HG03521 (cell line): ENCODE measurements around the gene FAM177A1.
"Not testable (repeated sequence)": the region's sequence is repeated elsewhere in the genome, so short reads cannot be mapped to it uniquely, and the experiment has no call there.

Source experiments
- ATAC-seq: cut with Tn5 transposase; IDR thresholded peaks from one replicate; pipeline ENCODE4 v1.9.1; 2021; ENCODE audit warnings: mild to moderate bottlenecking, moderate library complexity; ENCODE audit not compliant: unreplicated experiment

Gene FAM177A1, protein sequence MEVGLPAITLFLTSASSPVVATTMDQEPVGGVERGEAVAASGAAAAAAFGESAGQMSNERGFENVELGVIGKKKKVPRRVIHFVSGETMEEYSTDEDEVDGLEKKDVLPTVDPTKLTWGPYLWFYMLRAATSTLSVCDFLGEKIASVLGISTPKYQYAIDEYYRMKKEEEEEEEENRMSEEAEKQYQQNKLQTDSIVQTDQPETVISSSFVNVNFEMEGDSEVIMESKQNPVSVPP

DNA sequence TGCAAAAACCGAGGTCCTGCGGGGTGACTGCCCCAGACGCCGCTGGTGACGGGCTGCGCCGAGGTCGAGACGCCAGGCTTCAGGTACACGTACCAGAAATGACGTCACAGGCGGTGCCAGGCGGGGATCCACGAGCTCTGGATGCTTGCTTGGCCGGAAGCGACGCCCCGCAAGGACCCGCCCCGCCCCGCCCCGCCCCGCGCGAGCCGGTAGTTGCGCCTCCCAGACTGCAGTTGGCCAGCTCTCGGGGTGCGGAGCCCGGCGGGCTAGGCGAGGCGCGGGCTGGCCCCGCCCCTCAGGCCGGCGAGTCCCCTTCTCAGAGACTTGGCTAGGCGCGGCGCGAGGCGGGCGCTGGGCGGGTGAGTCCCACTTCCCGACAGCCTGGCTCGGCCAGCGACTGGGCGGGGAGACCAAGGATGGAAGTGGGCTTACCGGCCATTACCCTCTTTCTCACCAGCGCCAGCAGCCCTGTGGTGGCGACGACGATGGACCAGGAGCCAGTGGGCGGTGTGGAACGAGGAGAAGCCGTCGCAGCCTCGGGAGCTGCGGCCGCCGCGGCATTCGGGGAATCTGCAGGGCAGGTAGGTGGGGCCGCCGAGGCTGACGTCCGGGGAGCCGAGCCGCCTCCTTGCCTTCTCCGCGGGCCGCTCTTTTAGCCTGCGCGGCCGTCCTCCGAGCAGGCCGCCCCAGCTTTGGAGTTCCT lies at the start of gene FAM177A1:
TSS of gene FAM177A1 (plus strand) at position 225 of the 703 bp plus-strand sequence. CDS start at position 417, 192 bp downstream.
- peak; percentile 95 for ATAC-seq

DNA sequence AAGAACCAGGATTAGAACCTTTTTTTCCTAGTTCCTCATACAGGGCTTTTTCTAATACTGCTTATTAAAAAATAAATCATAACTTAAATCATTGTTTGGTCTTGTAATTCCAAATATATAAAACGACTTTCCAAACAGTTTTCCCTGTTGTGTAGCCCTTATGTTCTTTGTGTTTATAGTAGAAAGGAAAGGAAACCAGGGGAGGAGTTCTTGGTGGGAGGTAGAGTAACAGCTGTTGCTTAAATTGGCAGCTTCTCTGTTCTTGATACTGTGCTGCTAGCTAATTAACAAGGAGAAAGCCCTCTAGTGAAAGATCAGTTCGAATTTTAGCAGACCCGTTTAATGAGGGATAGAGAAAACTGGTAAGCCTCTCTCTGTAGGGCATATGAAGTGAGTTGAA lies 48.3 kb upstream of the FAM177A1 start:
- no peak for ATAC-seq

DNA sequence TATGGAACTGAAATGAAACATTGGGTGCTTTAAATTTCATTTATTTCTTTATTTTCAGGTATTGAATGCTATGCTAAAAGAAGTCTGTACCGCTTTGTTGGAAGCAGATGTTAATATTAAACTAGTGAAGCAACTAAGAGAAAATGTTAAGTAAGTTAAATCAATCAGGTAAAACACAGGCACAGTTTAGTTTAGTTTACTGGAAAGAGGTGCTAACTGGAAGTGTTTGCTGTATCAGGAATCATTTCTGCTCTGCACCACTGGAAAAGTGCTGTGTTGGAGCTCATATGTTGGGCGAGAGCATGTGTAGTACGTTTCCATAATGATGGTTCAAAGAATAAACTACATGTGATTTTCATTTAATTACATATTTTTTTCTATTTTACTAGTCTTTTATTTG lies 46.6 kb upstream of the FAM177A1 start:
- ATAC-seq = no peak

DNA sequence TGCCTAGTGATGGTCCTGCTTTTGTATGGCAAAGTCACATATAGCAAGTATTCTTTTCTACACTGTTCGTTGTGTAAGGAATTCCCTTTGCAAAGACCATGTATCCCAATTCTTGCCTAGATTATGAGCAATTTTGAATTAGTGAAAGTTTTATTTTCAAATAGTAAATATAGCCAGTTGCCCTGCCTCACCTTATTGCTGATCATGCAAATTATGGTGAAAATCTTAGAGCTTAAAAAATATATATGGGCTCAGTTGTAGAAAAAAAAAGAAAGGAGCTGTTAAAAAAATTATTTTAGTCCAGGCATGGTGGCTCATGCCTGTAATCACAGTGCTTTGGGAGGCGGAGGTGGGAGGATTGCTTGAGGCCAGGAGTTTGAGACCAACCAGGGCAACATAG lies 44.5 kb upstream of the FAM177A1 start:
- ATAC-seq = no peak

DNA sequence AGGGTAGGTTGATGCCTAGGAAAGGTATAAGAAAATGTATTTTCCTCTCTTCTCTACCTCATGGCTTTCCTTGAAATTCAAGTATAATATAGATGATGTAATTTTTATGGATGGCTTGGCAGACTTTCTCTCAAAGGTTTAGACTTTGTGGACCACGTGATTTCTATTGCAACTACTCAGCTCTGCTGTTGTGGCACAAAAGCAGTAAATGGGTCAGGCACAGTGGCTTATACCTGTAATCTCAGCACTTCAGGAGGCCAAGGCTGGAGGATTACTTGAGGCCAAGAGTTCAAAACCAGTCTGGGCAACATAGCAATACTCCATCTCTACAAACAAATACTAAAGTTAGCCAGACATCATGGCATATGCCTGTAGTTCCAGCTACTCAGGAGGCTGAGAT lies 41.2 kb upstream of the FAM177A1 start:
- no peak for ATAC-seq

DNA sequence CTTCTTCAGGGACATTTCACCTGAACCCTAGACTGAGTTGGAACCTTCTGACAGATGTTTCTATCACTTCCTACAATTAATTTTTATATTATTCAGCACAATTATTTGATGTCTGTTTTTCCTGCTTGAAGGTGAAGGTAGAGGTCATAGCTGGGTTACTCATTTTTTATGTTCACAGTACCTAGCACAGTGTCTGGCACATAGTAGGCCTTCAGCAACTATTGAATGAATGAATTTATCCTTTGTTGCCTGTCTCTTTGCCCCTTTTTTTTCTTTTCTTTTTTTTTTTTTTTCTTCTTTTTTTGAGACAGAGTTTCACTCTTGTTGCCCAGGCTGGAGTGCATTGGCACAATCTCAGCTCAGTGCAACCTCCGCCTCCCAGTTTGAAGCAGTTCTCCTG lies 29.5 kb upstream of the FAM177A1 start:
- no peak for ATAC-seq

DNA sequence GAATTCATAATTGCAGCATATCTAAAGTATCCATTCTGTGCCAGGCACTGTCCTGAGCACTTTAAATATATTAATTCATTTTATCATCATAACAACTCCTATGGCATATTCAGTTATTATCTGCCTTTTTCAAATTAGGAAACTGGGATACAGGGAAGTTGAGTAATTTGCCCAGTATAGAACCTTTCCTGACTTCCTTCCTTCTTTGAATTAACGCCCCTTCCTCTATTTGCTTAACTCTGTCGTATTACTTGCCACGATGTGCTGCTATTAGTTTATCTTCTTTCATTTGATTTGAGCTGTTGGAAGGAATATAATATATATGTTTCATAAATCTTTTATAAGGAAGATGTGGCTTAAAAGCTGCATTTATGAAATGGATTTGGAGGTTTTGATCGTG lies 25.4 kb upstream of the FAM177A1 start:
- no peak for ATAC-seq

DNA sequence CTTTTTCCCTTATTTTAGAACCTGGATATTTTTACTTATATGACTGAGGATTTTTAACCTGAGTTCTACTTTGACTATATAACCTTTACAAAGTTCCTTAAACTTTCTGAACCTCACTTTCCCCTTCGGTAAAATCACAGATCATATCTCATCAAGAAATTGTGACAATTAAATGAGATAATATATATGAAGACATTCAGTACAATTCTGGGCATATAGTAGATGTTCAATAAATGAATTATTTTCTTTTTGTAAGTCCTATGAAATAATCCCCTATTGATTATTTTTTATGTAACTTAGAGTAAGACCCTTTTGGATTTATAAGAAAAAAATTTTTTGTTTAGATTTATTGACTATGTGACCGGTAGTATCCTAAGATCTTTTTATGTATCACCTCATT lies 17.6 kb upstream of the FAM177A1 start:
- no peak for ATAC-seq

DNA sequence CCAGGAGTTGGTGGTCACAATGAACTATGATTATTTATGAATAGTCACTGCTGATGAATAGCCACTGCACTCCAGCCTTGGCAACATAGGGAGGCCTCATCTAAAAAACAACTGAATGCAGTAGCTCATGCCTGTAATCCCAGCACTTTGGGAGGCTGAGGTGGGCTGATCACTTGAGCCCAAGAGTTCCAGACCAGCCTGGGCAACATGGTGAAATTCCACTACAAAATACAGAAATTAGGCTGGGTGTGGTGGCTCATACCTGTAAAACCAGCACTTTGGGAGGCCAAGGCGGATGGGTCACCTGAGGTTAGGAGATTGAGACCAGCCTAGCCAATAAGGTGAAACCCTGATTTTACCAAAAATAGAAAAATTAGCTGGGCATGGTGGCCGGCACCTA lies 13.5 kb upstream of the FAM177A1 start:
- ATAC-seq = no peak

DNA sequence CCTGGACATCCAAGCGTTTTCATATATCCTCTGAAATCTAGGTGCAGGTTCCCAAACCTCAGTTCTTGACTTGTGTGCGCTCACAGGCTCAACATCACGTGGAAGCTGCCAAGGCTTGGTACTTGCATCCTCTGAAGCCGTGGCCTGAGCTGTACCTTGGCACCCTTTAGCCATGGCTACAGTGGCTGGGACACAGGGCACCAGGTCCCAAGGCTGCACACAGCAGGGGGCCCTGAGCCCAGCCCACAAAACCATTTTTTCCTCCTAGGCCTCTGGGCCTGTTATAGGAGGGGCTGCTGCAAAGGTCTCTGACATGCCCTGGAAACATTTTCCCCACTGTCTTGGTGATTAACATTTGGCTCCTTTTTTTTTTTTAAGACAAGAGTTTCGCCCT lies 11.6 kb upstream of the FAM177A1 start:
- no peak for ATAC-seq

DNA sequence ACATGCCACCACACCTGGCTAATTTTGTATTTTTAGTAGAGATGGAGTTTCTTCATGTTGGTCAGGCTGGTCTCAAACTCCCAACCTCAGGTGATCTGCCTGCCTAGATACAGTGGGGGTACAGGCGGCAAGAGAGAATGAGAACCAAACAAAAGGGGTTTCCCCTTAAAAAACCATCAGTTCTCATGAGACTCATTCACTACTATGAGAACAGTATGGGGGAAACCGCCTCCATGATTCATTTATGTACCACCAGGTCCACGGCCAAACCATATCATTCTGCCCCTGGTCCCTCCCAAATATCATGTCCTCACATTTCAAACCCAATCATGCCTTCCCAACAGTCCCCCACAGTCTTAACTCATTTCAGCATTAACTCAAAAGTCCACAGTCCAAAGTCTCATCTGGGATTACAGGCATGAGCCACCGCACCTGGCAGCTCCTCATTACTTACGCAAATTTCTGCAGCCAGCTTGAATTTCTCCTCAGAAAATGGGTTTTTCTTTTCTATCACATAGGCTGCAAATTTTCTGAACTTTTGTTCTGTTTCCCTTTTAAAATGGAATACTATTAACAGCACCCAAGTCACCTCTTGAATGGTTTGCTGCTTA lies 11.0 kb upstream of the FAM177A1 start:
- not testable (repeated sequence) for ATAC-seq

DNA sequence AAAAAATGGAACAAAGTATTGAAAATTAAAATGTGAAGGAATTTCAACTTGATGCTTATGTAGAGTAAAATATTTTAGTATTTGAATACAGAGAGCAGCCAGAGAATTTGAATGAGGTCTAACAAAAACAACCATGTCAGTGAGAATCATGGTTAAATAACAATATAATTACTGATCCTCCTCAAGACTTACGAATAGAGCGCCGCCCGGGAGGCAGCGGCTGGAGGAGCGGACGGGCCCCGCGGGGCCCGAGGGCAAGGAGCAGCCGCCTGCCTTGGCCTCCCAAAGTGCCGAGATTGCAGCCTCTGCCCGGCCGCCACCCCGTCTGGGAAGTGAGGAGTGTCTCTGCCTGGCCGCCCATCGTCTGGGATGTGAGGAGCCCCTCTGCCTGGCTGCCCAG lies 7.8 kb upstream of the FAM177A1 start:
- ATAC-seq = not testable (repeated sequence)

DNA sequence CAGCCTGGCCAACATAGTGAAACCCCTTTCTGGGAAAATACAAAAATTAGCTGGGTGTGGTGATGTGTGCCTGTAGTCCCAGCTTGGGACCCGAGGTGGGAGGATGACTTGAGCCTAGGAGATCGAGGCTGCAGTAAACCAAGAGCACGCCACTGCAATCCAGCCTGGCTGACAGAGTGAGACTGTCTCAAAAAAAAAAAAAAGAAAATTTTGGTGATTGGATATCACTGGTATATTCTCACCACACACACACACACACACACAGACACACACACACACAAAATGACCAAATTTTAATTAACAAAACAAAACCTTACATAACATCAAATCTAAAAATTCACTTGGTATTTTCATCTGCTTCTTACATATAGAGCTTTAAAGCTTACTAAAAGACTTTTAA lies 3.4 kb upstream of the FAM177A1 start:
- no peak for ATAC-seq

DNA sequence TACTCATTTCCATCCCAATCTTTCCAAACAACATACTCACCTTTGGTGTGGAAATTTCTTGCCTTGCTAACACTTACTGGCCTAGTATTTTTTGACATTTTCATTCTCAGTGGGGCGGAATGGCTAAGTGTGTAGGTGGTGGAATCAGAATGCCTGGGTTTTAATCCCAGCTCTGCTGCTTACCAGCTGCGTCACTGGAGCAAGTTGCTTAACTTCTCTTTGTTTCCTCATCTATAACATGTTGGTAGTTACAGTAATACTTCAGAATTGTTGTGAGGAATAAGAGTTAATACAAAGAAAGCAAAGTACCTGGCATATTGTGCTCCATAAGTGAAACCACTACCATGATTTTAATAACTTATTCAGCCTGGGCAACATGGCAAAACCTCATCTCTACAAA lies 3.0 kb upstream of the FAM177A1 start:
- ATAC-seq = no peak

DNA sequence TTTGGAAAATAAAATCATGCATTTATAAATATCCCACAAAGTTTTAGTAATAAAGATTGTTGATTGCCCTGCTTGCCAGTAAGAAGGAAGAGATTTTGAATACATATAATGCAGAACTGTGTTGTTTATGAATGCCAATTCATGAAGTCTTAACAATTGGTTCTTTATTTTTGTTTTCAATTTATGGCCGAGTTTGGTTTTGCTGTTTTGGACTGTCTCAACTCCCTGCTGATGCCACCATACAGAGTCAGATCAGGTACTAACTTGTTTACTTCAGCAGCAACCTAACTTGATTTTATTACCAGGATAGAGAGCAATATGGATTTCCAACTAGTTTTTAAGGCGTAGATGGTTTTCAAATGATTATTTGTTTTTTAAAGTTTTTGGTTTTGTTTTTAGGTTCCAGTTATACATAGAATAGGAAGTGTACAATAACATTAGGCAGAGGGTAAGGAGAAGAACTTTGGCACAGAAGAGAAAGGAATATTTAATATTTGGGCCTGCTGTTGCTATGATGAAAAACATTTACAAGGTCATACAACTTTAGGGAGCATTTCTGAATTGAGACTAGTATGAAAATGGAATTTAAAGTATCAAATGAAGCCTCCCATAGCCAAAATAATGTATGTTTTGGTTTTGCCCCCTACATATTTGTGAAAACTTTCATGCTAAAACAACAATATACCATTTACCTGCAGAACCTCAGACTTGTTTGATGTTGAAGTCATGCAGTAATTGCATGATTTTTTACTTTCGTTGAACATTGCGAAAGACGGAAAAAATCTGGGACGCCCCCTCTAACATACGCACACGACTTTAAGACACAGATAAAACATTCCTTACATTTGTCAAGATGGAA lies 904 bp upstream of the FAM177A1 start:
- no peak for ATAC-seq

DNA sequence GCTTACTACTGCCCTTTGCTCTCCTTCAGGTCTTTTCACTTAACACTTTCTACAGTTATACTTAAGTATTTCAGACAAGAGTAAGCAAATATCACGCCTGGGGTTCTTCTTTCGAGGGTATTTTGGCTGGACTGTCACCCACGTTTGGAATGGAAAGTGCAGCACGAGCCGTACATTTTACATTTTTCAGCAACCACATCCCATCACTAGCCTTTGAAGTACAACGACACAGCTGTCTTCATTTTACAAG lies 349 bp upstream of the FAM177A1 start:
- ATAC-seq = no peak

DNA sequence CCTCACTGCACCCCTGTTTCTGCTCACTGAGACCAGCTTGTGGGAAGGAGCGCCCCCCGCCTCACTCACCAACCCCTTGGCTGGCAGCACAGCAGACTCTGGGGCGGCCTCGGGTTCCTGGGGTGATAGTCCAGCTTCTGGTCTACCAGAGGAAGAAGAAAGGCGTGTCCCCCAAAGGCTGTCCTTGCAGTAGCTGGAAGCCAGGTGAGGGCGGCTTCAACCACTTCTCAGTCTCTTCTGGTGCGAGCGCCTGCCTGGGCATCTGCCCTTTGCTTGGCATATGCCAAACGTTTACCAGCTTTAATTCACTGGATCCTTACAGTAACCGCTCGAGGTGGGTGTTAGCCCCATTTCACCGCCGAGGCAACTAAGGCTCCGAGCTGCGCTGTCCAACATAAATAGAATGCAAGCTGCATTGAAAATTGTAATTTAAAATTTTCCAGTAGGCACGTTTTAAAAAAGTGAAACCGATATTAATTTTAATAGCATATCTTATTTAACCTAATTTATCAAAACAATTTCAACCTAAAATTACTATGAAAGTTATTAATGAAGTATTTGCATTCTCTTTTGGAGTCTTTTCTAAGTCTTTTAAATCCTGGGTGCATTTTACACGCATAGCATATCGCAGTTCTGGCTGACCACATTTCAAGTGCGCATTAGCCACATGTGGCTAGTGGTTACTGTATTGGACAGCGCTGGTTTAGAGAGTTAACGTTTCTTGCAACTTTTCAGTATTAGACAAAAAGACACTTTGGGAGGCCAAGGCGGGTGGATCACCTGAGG lies 872 bp downstream of the FAM177A1 start:
- peak; percentile 14 for ATAC-seq

DNA sequence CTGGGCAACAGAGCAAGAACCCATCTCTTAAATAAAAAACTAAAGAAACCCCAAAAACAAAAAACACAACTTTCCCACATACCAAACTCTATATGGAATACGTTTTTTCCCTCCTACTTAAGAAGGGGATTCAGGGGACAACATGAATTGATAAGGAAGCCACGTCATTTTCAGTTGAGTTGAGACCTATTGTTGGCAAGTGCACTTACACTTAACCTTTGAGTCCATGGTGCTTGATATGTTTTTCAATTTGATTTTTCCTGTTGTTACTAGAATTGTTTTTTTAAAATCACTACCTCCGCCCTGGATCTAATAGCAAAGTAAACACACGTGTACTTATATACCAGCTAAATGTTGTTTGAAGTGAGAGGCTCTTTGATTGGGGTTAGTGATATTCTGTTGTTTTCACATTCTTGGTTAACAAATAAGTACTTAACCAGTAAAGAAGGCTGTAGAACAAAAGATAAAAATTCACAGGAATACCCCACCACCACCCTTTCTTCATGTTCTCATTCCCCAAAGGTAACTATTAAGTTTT lies 2.0 kb downstream of the FAM177A1 start:
- ATAC-seq = no peak

DNA sequence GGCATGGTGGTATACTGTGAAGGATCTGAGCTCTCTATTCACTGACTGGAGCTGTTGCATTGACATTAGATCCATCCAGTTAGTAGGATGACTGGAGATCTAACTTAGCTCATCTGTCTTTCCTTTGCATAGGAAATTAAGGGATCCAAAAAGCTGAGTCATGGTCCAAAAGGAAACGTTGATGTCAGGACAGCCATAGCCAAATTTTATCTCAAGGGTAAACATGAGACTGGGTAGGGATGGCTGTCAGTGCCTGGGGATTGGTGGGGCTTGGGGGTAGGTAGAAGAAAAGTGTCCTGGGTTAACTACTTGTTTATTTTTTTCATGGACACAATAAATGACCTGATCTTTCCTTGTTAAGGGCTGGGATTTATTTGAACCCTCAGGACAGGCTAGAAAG lies 4.6 kb downstream of the FAM177A1 start:
- ATAC-seq = no peak

DNA sequence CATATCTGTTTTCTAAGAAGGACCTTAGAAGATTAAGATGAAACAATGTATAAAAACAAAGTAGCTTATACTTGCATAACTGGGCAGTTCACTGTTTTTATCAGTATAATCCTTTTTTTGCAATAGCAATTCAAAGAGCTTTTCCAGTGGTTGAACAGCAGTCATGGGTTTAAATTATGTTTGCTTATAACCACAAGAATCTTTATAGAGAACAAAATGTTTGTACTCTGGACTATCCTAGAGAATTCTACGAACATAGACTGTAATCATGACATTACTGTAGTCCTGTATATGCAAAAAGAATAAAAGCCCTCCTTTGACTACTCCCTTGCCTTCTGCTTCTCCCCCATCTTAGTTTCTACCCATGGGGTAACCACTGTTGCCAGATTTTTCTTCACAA lies 5.7 kb downstream of the FAM177A1 start:
- no peak for ATAC-seq

DNA sequence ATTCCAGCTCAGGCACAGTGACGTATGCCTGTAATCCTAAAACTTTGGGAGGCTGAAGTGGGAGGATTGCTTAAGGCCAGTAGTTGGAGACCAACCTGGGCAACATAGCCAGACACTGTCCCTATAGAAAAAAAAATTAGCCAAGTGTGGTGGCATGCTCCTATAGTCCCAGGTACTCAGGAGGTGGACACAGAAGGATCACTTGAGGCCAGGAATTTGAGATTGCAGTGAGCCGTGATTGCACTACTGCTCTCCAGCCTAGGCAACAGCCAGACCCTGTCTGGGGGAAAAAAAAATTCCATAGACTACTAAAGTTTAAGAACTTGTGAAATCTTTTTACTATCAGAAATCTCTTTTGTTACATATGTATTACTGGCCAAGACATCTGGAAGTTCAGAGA lies 6.6 kb downstream of the FAM177A1 start:
- ATAC-seq = no peak
